Measurements from ENCODE around the gene STARD3. TPM values are rescaled to one million over a fixed set of nuclear protein-coding genes. Genes with fewer than 3 reads are reported as not detected.

STARD3 gene
- total and polyA plus RNA-seq, 2 of the 13 experiments (the other 11 are each of a cell fraction or from before 2014, with no cell fraction given): 34.6 to 100 TPM

- TF ChIP-seq ZNF704 (CRISPR knock-in tag; IDR thresholded peaks at IDR 0.05; ENCODE audit: borderline replicate concordance) (no peak; the same call in 1 of the 2 replicates), ZNF224 (CRISPR knock-in tag; IDR thresholded peaks at IDR 0.05) (0 out of 2 replicates have a peak, but pooled peaks have one; percentile 27), ZNF570 (CRISPR knock-in tag; IDR thresholded peaks at IDR 0.05; ENCODE audit: borderline replicate concordance) (peak; percentile 80; the same call in 1 of the 2 replicates), FOXP4 (CRISPR knock-in tag; IDR thresholded peaks at IDR 0.05) (peak; percentile 22; the same call in 1 of the 2 replicates), KMT2B (CRISPR knock-in tag; IDR thresholded peaks at IDR 0.05) (peak; percentile 88), SIX4 (CRISPR knock-in tag; IDR thresholded peaks at IDR 0.05) (0 out of 2 replicates have a peak, but pooled peaks have one; percentile 37), MLLT10 (CRISPR knock-in tag; IDR thresholded peaks at IDR 0.05) (no peak), BORCS8-MEF2B (CRISPR knock-in tag; IDR thresholded peaks at IDR 0.05) (no peak; the same call in 1 of the 2 replicates), CREB3 (CRISPR knock-in tag; IDR thresholded peaks at IDR 0.05) (0 out of 2 replicates have a peak, but pooled peaks have one; percentile 66), ZNF562 (CRISPR knock-in tag; IDR thresholded peaks at IDR 0.05; ENCODE audit: borderline replicate concordance) (no peak), ZNF782 (CRISPR knock-in tag; IDR thresholded peaks at IDR 0.05; ENCODE audit: borderline replicate concordance) (peak; percentile 90), SYNCRIP (IDR thresholded peaks at IDR 0.05; ENCODE audit: insufficient read depth, low read depth, low read length) (no peak), HOXA3 (CRISPR knock-in tag; IDR thresholded peaks at IDR 0.05) (peak; percentile 87), PAXIP1 (CRISPR knock-in tag; conservative IDR thresholded peaks at IDR 0.05) (peak; percentile 65), TSC22D2 (CRISPR knock-in tag; IDR thresholded peaks at IDR 0.05; ENCODE audit: borderline replicate concordance) (no peak), ATF2 (CRISPR knock-in tag; IDR thresholded peaks at IDR 0.05) (peak; percentile 18; the same call in 1 of the 2 replicates), ZNF644 (CRISPR knock-in tag; IDR thresholded peaks at IDR 0.05; ENCODE audit: low read depth) (no peak)
Observed at GRCh38 chr17:39636927-39637736, at the start of gene STARD3 (continued).

Measured in HepG2 (cell line).